Caco-2 (cell line): ENCODE data around the gene DTD2. TPM values are rescaled to one million over a fixed set of nuclear protein-coding genes. Genes with fewer than 3 reads are reported as not detected.

Experiments
- BruUV-seq: library from RNA; stranded (reverse); fragments of 400-500 nt; replicated peaks from 2 replicates; lab custom pipeline; 2021; lab: Mats Ljungman, UMichigan
- CTCF ChIA-PET: fragments of 300-600 bp; sonication (Branson Sonifier 250); formaldehyde crosslinking; loops from one replicate; lab custom pipeline; 2022; ENCODE audit warnings: antibody characterized with exemption; lab: Charles Lee
- POLR2A ChIA-PET: fragments of 300-600 bp; sonication (Branson Sonifier 250); formaldehyde crosslinking; loops from one replicate; lab custom pipeline; 2022; ENCODE audit warnings: antibody characterized with exemption; lab: Charles Lee
- DNase-seq, 2 experiments: peaks; one replicate each; pipeline versions ENCODE4 v3.0.0 to v3.0.0-alpha.2; 2020 to 2022
- H3K27me3 ChIP-seq: replicated peaks from 2 replicates; pipeline ENCODE4 v1.6.0; 2011; ENCODE audit warnings: low read length; ENCODE audit not compliant: control insufficient read depth, insufficient read depth
- H3K36me3 ChIP-seq: 2 replicates; pipeline ENCODE4 v1.5.1; 2011; ENCODE audit warnings: low read length; ENCODE audit not compliant: control insufficient read depth, insufficient read depth
- H3K4me1 ChIP-seq: fragments of 250-450 bp; sonication (Bioruptor Pico); 2 replicates; pipeline ENCODE4 v1.5.1; 2020; ENCODE audit warnings: mild to moderate bottlenecking
- H3K4me3 ChIP-seq: 2 replicates; pipeline ENCODE4 v1.5.1; 2011; ENCODE audit warnings: low read depth, mild to moderate bottlenecking, control low read depth, low read length
- H3K9me3 ChIP-seq: fragments of 250-450 bp; sonication (Bioruptor Pico); 2 replicates; pipeline ENCODE4 v1.5.1; 2020; ENCODE audit warnings: mild to moderate bottlenecking, moderate library complexity
- H3K27ac Mint-ChIP-seq: one replicate; pipeline ENCODE4 v1.8.0; 2022; ENCODE audit warnings: mixed read lengths; ENCODE audit not compliant: unreplicated experiment
- H3K27me3 Mint-ChIP-seq: one replicate; pipeline ENCODE4 v1.8.0; 2022; ENCODE audit warnings: mixed read lengths; ENCODE audit not compliant: insufficient read depth, unreplicated experiment
- H3K36me3 Mint-ChIP-seq: one replicate; pipeline ENCODE4 v1.8.0; 2022; ENCODE audit warnings: mild to moderate bottlenecking, mixed read lengths; ENCODE audit not compliant: insufficient read depth, unreplicated experiment
- H3K4me1 Mint-ChIP-seq: one replicate; pipeline ENCODE4 v1.8.0; 2022; ENCODE audit warnings: low read depth, mixed read lengths; ENCODE audit not compliant: unreplicated experiment
- H3K4me3 Mint-ChIP-seq: one replicate; pipeline ENCODE4 v1.8.0; 2022; ENCODE audit warnings: mild to moderate bottlenecking, moderate library complexity, mixed read lengths; ENCODE audit not compliant: unreplicated experiment
- H3K9me3 Mint-ChIP-seq: one replicate; pipeline ENCODE4 v1.8.0; 2022; ENCODE audit warnings: mixed read lengths; ENCODE audit not compliant: unreplicated experiment
- intact Hi-C: fragments of 100-400 bp; cut with micrococcal nuclease; formaldehyde crosslinking; loops from one replicate; pipeline ENCODE4 v1.10.0; 2022; ENCODE audit not compliant: unreplicated experiment
- total RNA-seq: library from RNA; stranded (reverse); gene quantifications from 2 replicates; pipeline ENCODE4 v1.2.3, GENCODE V29; 2022
- TF ChIP-seq, protein P1 (sequence below), 2 experiments: fragments of 200-600 bp in 1 of 2; IDR thresholded peaks; 1 replicate in 1 of 2; 2 replicates in 1 of 2; pipeline versions ENCODE4 v1.5.1 to v1.8.0; 2011 to 2022; ENCODE audit warnings: antibody characterized with exemption in 1 of 2, control low read depth in 1 of 2, inconsistent platforms in 1 of 2, low read depth in 1 of 2, low read length in 1 of 2, mild to moderate bottlenecking in 1 of 2, moderate library complexity in 1 of 2; ENCODE audit not compliant: insufficient read depth in 1 of 2, severe bottlenecking in 1 of 2, unreplicated experiment in 1 of 2

Gene DTD2
- total RNA-seq, 1 experiment from 2014 or later, result 20.0 TPM

DNA sequence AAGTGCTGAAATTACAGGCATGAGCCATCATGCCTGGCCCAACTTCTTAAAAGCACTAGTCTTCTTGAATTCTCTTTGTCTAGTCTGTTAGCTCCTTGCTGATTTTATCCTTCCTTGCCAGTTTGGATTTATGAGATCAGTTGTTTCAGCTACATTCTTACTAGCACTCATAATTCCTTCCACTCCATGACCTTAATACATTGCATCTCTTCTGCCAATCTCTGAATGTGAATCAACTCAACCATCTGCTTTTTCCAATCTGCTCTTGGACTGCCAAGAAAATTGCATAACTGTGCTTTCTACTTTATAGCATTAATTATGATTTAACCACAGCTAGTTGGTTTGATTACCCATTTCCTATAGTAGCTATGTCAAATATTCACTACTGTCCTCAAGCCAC is 22.0 kb downstream of the DTD2 start:
- Histone ChIP-seq H3K27me3 (no peaks in the 10 kb centered on the region), H3K4me3 (no peak overlapping the region), H3K9me3 (peaks cover 7% of the 10 kb centered on the region; the same call in 1 of the 2 replicates), H3K4me1 (no peaks in the 10 kb centered on the region), H3K36me3 (no peaks in the 10 kb centered on the region)
- intact Hi-C loops, result no loop called here
- CTCF ChIA-PET, result no interaction called here
- Mint-ChIP-seq H3K27me3 (no peaks in the 10 kb centered on the region), H3K4me1 (no peaks in the 10 kb centered on the region), H3K9me3 (peaks cover 24% of the 10 kb centered on the region), H3K36me3 (no peaks in the 10 kb centered on the region), H3K27ac (no peak overlapping the region), H3K4me3 (no peak overlapping the region)
- BruUV-seq, result no TSS peak
- TF ChIP-seq, protein P1, sequence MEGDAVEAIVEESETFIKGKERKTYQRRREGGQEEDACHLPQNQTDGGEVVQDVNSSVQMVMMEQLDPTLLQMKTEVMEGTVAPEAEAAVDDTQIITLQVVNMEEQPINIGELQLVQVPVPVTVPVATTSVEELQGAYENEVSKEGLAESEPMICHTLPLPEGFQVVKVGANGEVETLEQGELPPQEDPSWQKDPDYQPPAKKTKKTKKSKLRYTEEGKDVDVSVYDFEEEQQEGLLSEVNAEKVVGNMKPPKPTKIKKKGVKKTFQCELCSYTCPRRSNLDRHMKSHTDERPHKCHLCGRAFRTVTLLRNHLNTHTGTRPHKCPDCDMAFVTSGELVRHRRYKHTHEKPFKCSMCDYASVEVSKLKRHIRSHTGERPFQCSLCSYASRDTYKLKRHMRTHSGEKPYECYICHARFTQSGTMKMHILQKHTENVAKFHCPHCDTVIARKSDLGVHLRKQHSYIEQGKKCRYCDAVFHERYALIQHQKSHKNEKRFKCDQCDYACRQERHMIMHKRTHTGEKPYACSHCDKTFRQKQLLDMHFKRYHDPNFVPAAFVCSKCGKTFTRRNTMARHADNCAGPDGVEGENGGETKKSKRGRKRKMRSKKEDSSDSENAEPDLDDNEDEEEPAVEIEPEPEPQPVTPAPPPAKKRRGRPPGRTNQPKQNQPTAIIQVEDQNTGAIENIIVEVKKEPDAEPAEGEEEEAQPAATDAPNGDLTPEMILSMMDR (IDR thresholded peaks at IDR 0.05; ENCODE audit: insufficient read depth in 1 of 2, low read depth in 1 of 2, low read length in 1 of 2, severe bottlenecking in 1 of 2, unreplicated experiment in 1 of 2), result no peak
- no peak for DNase-seq
- POLR2A ChIA-PET, result no interaction called here

- Histone ChIP-seq H3K9me3 (peaks cover 4% of the 10 kb centered on the region; the same call in 1 of the 2 replicates), H3K36me3 (no peaks in the 10 kb centered on the region), H3K27me3 (no peaks in the 10 kb centered on the region), H3K4me1 (no peaks in the 10 kb centered on the region), H3K4me3 (no peak overlapping the region)
- Mint-ChIP-seq H3K27me3 (no peaks in the 10 kb centered on the region), H3K4me3 (no peak overlapping the region), H3K4me1 (no peaks in the 10 kb centered on the region), H3K9me3 (peaks cover 15% of the 10 kb centered on the region), H3K36me3 (no peaks in the 10 kb centered on the region), H3K27ac (no peak overlapping the region)
- TF ChIP-seq, protein P1 (IDR thresholded peaks at IDR 0.05; ENCODE audit: insufficient read depth in 1 of 2, low read depth in 1 of 2, low read length in 1 of 2, severe bottlenecking in 1 of 2, unreplicated experiment in 1 of 2), result no peak
- no TSS peak for BruUV-seq
- intact Hi-C loops, result no loop called here
- ChIA-PET CTCF (interaction anchor here (0.7 kb wide), 1 partner anchor 10 kb away, joined by 3 read pairs; the partner anchor contains the start of gene HEATR5A), POLR2A (no interaction called here)
- DNase-seq, result no peak
Measured at GRCh38 chr14:31430634-31431264, 26.6 kb downstream of the DTD2 start.

DNA sequence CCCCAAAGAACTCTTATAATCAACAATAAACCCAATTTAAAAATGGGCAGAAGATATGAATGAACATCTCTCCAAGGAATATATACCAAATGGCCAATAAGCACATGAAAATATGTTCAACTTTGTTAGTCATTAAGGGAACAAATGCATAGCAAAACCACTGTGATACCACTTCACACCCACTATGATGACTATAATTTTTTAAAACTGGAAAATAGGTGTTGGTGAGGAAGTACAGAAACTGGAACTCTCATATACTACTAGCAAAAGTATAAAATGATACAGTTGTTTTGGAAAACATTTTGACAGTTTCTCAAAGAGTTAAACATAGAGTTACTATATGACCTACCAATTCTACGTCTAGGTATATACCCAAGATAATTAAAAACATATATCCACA is 27.5 kb downstream of the DTD2 start:
- POLR2A ChIA-PET, result no interaction called here
- Mint-ChIP-seq H3K36me3 (no peaks in the 10 kb centered on the region), H3K4me1 (no peaks in the 10 kb centered on the region), H3K27ac (no peak overlapping the region), H3K9me3 (peaks cover 9% of the 10 kb centered on the region), H3K4me3 (no peak overlapping the region), H3K27me3 (no peaks in the 10 kb centered on the region)
- H3K4me3 ChIP-seq, result no peak overlapping the region
- no peaks in the 10 kb centered on the region for H3K27me3 ChIP-seq
- H3K9me3 ChIP-seq, result peaks cover 4% of the 10 kb centered on the region; the same call in 1 of the 2 replicates
- DNase-seq, result no peak
- intact Hi-C loops, result no loop called here
- TF ChIP-seq, protein P1 (IDR thresholded peaks at IDR 0.05; ENCODE audit: insufficient read depth in 1 of 2, low read depth in 1 of 2, low read length in 1 of 2, severe bottlenecking in 1 of 2, unreplicated experiment in 1 of 2), result no peak
- CTCF ChIA-PET, result no interaction called here
- no TSS peak for BruUV-seq
- no peaks in the 10 kb centered on the region for H3K4me1 ChIP-seq
- H3K36me3 ChIP-seq, result no peaks in the 10 kb centered on the region
